H1 (cell line): ENCODE data around the gene BMPR1A. TPM values are rescaled to one million over a fixed set of nuclear protein-coding genes. Genes with fewer than 3 reads are reported as not detected.
A peak's percentile ranks its signal among the peaks of the same experiment; 100 is the strongest.

Source experiments
- CTCF ChIA-PET: fragments of 300-600 bp; sonication (Branson Sonifier 250); formaldehyde crosslinking; loops from one replicate; lab custom pipeline; 2021; ENCODE audit not compliant: partially characterized antibody; lab: Charles Lee
- POLR2A ChIA-PET: fragments of 300-600 bp; sonication (Branson Sonifier 250); formaldehyde crosslinking; loops from one replicate; lab custom pipeline; 2021; ENCODE audit warnings: inconsistent platforms; ENCODE audit not compliant: partially characterized antibody; lab: Charles Lee
- DNase-seq, 2 experiments: peaks; one replicate each; pipeline versions ENCODE4 v3.0.0 to v3.0.0-alpha.2; 2010 to 2022; ENCODE audit warnings: low spot score in 2 of 2, low read depth in 1 of 2, mixed read lengths in 1 of 2
- FAIRE-seq: peaks from 2 replicates; lab custom pipeline; 2011; peaks lifted over from hg19 to GRCh38; lab: Jason Lieb, UNC
- H2AFZ ChIP-seq: 2 replicates; pipeline ENCODE4 v1.8.1; 2012; ENCODE audit warnings: low read length, inconsistent platforms
- H2AK5ac ChIP-seq: 2 replicates; pipeline ENCODE4 v1.6.1; 2013; ENCODE audit warnings: low read depth, low read length
- H2BK120ac ChIP-seq: replicated peaks from 2 replicates; pipeline ENCODE3; 2013; ENCODE audit warnings: low read depth, low read length, inconsistent platforms
- H2BK12ac ChIP-seq: 2 replicates; pipeline ENCODE4 v1.6.1; 2013; ENCODE audit warnings: low read depth, low read length
- H2BK15ac ChIP-seq: 2 replicates; pipeline ENCODE4 v1.6.1; 2013; ENCODE audit warnings: low read length
- H2BK20ac ChIP-seq: 2 replicates; pipeline ENCODE4 v1.6.1; 2013; ENCODE audit warnings: low read length
- H2BK5ac ChIP-seq: 2 replicates; pipeline ENCODE4 v1.6.1; 2013; ENCODE audit warnings: low read depth, low read length
- H3K14ac ChIP-seq: 2 replicates; pipeline ENCODE4 v1.6.1; 2013; ENCODE audit warnings: inconsistent platforms; ENCODE audit not compliant: insufficient read length
- H3K18ac ChIP-seq: 2 replicates; pipeline ENCODE4 v1.6.1; 2013; ENCODE audit warnings: low read length; ENCODE audit errors: extremely low read depth
- H3K23ac ChIP-seq: 2 replicates; pipeline ENCODE4 v1.6.1; 2013; ENCODE audit warnings: inconsistent platforms; ENCODE audit not compliant: insufficient read length
- H3K23me2 ChIP-seq: 2 replicates; pipeline ENCODE4 v1.6.1; 2013; ENCODE audit warnings: low read depth, low read length
- H3K27ac ChIP-seq: 2 replicates; pipeline ENCODE4 v1.6.1; 2011; ENCODE audit warnings: low read depth, low read length, inconsistent platforms
- H3K27me3 ChIP-seq, 4 experiments: replicated peaks in 1 of 4; 1 replicate in 1 of 4; 2 replicates in 3 of 4; pipeline versions ENCODE4 v1.6.1 to v1.8.1; 2011 to 2013; ENCODE audit warnings: low read length in 3 of 4, mild to moderate bottlenecking in 3 of 4, inconsistent platforms in 2 of 4, mixed read lengths in 2 of 4, moderate library complexity in 1 of 4; ENCODE audit not compliant: control insufficient read depth in 3 of 4, insufficient read depth in 3 of 4; ENCODE audit errors: extremely low read depth in 1 of 4
- H3K36me3 ChIP-seq, 4 experiments: 2 replicates each; pipeline versions ENCODE4 v1.6.1 to v1.8.1; 2011 to 2013; ENCODE audit warnings: mild to moderate bottlenecking in 4 of 4, low read length in 3 of 4, moderate library complexity in 2 of 4, control low read depth in 1 of 4, inconsistent platforms in 1 of 4; ENCODE audit not compliant: insufficient read depth in 4 of 4, control insufficient read depth in 2 of 4
- H3K4ac ChIP-seq: replicated peaks from 2 replicates; pipeline ENCODE3; 2013; ENCODE audit warnings: low read length, low read depth, mixed read lengths, inconsistent platforms; ENCODE audit not compliant: insufficient read length
- H3K4me1 ChIP-seq, 4 experiments: replicated peaks in 1 of 4; 1 replicate in 1 of 4; 2 replicates in 3 of 4; pipeline versions ENCODE4 v1.6.1 to v1.8.1; 2011 to 2013; ENCODE audit warnings: low read length in 3 of 4, inconsistent platforms in 2 of 4, mixed read lengths in 1 of 4; ENCODE audit not compliant: insufficient read depth in 4 of 4, control insufficient read depth in 3 of 4
- H3K4me2 ChIP-seq, 2 experiments: 2 replicates each; pipeline versions ENCODE4 v1.6.1 to v1.8.1; 2011 to 2013; ENCODE audit warnings: low read depth in 2 of 2, low read length in 2 of 2, control low read depth in 1 of 2, inconsistent platforms in 1 of 2, mild to moderate bottlenecking in 1 of 2; ENCODE audit not compliant: insufficient read depth in 1 of 2
- H3K4me3 ChIP-seq, 4 experiments: fragments of 200-600, 300-600 bp in 1 of 4; sonication (generic), shearing (Covaris generic), sonication (Bioruptor Twin) in 1 of 4; 2 replicates each; pipeline versions ENCODE4 v1.5.1 to v1.8.1; 2011 to 2016; ENCODE audit warnings: low read length in 4 of 4, low read depth in 3 of 4, control low read depth in 2 of 4, inconsistent platforms in 2 of 4, mild to moderate bottlenecking in 2 of 4, mixed read lengths in 1 of 4, moderate library complexity in 1 of 4; ENCODE audit not compliant: insufficient read depth in 2 of 4; ENCODE audit errors: extremely low read depth in 1 of 4
- H3K56ac ChIP-seq: replicated peaks from 2 replicates; pipeline ENCODE3; 2013; ENCODE audit warnings: low read depth, mild to moderate bottlenecking, mixed read lengths, low read length, inconsistent platforms; ENCODE audit not compliant: insufficient read length
- H3K79me1 ChIP-seq: 2 replicates; pipeline ENCODE4 v1.6.1; 2013; ENCODE audit warnings: low read depth, low read length, control low read depth
- H3K79me2 ChIP-seq, 2 experiments: 2 replicates each; pipeline versions ENCODE4 v1.6.1 to v1.8.1; 2012 to 2013; ENCODE audit warnings: low read length in 2 of 2, mild to moderate bottlenecking in 2 of 2, inconsistent platforms in 1 of 2; ENCODE audit not compliant: insufficient read depth in 2 of 2, control insufficient read depth in 1 of 2
- H3K9ac ChIP-seq, 4 experiments: replicated peaks in 1 of 4; 1 replicate in 1 of 4; 2 replicates in 3 of 4; pipeline versions ENCODE4 v1.6.1 to v1.8.1; 2011 to 2013; ENCODE audit warnings: low read depth in 3 of 4, low read length in 3 of 4, control low read depth in 2 of 4, mild to moderate bottlenecking in 2 of 4, moderate library complexity in 2 of 4, inconsistent platforms in 1 of 4; ENCODE audit errors: extremely low read depth in 1 of 4
- H3K9me3 ChIP-seq, 2 experiments: 2 replicates each; pipeline versions ENCODE4 v1.6.1 to v1.8.1; 2012 to 2013; ENCODE audit warnings: mild to moderate bottlenecking in 2 of 2, moderate library complexity in 2 of 2, control low read depth in 1 of 2, inconsistent platforms in 1 of 2, low read depth in 1 of 2, low read length in 1 of 2, mixed read lengths in 1 of 2; ENCODE audit not compliant: insufficient read depth in 2 of 2
- H4K20me1 ChIP-seq, 2 experiments: replicated peaks in 1 of 2; 2 replicates each; pipeline versions ENCODE3 to v1.8.1; 2011 to 2013; ENCODE audit warnings: inconsistent platforms in 2 of 2, low read length in 2 of 2, mild to moderate bottlenecking in 1 of 2; ENCODE audit not compliant: insufficient read depth in 2 of 2, control insufficient read depth in 1 of 2
- H4K5ac ChIP-seq: 2 replicates; pipeline ENCODE4 v1.6.1; 2013; ENCODE audit warnings: low read length, low read depth, mixed read lengths, inconsistent platforms; ENCODE audit not compliant: insufficient read length
- H4K8ac ChIP-seq: 2 replicates; pipeline ENCODE4 v1.8.0; 2013; ENCODE audit warnings: mild to moderate bottlenecking, moderate library complexity, low read length, inconsistent platforms; ENCODE audit not compliant: insufficient read depth; ENCODE audit errors: extremely low read depth
- H4K91ac ChIP-seq: replicated peaks from 2 replicates; pipeline ENCODE3; 2013; ENCODE audit warnings: low read length, mixed read lengths, inconsistent platforms; ENCODE audit not compliant: insufficient read length
- CHD2 ChIP-seq: IDR thresholded peaks from 2 replicates; pipeline ENCODE4 v1.6.1; 2012; ENCODE audit warnings: low read length, improper control_type of control experiment
- EGR1 ChIP-seq: IDR thresholded peaks from 2 replicates; pipeline ENCODE4 v1.6.1; 2011; ENCODE audit warnings: low read depth, low read length, borderline replicate concordance
- EZH2 ChIP-seq: fragments of 200-600 bp; sonication (generic); IDR thresholded peaks from 2 replicates; pipeline ENCODE4 v1.7.1; 2012; ENCODE audit warnings: low read depth, mild to moderate bottlenecking, moderate library complexity, low read length, inconsistent platforms; ENCODE audit not compliant: severe bottlenecking
- KDM1A ChIP-seq: fragments of 200-600, 300-600 bp; sonication (generic); IDR thresholded peaks from 2 replicates; pipeline ENCODE4 v1.7.1; 2016; ENCODE audit warnings: mild to moderate bottlenecking, low read length, borderline replicate concordance
- KDM5A ChIP-seq: fragments of 200-600 bp; IDR thresholded peaks from 2 replicates; pipeline ENCODE4 v1.7.1; 2012; ENCODE audit warnings: mild to moderate bottlenecking, low read length, inconsistent platforms, mixed read lengths
- RAD21 ChIP-seq, 2 experiments: IDR thresholded peaks in 1 of 2; conservative IDR thresholded peaks in 1 of 2; 2 replicates each; pipeline ENCODE4 v1.6.1; 2011; ENCODE audit warnings: low read depth in 2 of 2, low read length in 2 of 2, improper control_type of control experiment in 1 of 2, inconsistent platforms in 1 of 2, mild to moderate bottlenecking in 1 of 2, moderate library complexity in 1 of 2
- SIN3A ChIP-seq, 2 experiments: IDR thresholded peaks in 1 of 2; conservative IDR thresholded peaks in 1 of 2; 2 replicates each; pipeline ENCODE4 v1.6.1; 2011 to 2012; ENCODE audit warnings: low read length in 2 of 2, improper control_type of control experiment in 1 of 2, low read depth in 1 of 2, mild to moderate bottlenecking in 1 of 2
- SP1 ChIP-seq: IDR thresholded peaks from 2 replicates; pipeline ENCODE4 v1.6.1; 2011; ENCODE audit warnings: low read depth, low read length
- SRF ChIP-seq: IDR thresholded peaks from 2 replicates; pipeline ENCODE4 v1.6.1; 2011; ENCODE audit warnings: mild to moderate bottlenecking, low read depth, low read length, moderate library complexity
- TAF1 ChIP-seq: IDR thresholded peaks from 2 replicates; pipeline ENCODE4 v1.6.1; 2011; ENCODE audit warnings: mild to moderate bottlenecking, low read depth, low read length
- ZNF274 ChIP-seq: IDR thresholded peaks from 2 replicates; pipeline ENCODE4 v1.7.0; 2012; ENCODE audit warnings: low read length, borderline replicate concordance; ENCODE audit errors: extremely low read depth
- WGBS, 2 experiments: shearing (Covaris generic) in 1 of 2; methylation state at CpG; one replicate each; pipeline versions ENCODE4 v1.1.6 to v1.1.7; 2013 to 2015; ENCODE audit warnings: low lambda C conversion rate in 2 of 2, mixed read lengths in 2 of 2, inconsistent platforms in 1 of 2, low coverage in 1 of 2, missing lambda C conversion rate in 1 of 2; ENCODE audit not compliant: insufficient replicate concordance in 2 of 2, insufficient coverage in 1 of 2, insufficient read length in 1 of 2; ENCODE audit errors: extremely low coverage in 1 of 2, missing lambda C conversion rate in 1 of 2; 5-methylcytosine and 5-hydroxymethylcytosine counted together
- polyA plus RNA-seq, 7 experiments: library from polyadenylated mRNA; depleted of rRNA in 3 of 7; stranded (reverse) in 5 of 7; unstranded in 2 of 7; fragments of >200 nt in 5 of 7; fragments of 200-250 nt in 2 of 7; gene quantifications; 1 replicate in 5 of 7; 2 replicates in 1 of 7; 4 replicates in 1 of 7; pipeline versions ENCODE4 v1.2.1 to v1.2.3, GENCODE V29; 2011 to 2013; ENCODE audit warnings: missing spikeins in 2 of 7, mixed read lengths in 2 of 7
- total RNA-seq: library from RNA; stranded (reverse); fragmentation: NEBNext Ultra II Directional; extraction: Animal tissue kit (Norgen Biotek cat#: 25700); gene quantifications from 2 replicates; pipeline ENCODE4 v1.2.1, GENCODE V29; 2021

BMPR1A gene
- total and polyA plus RNA-seq, 2 of the 8 experiments (the other 6 are each of a cell fraction or from before 2014, with no cell fraction given): 34.4 to 129 TPM

GRCh38 chr10:86871563-86872183 is 115.3 kb downstream of the BMPR1A start:
- ChIA-PET POLR2A (interaction anchor here (0.6 to 1.4 kb wide), 6 partner anchors 12 to 221 kb away, joined by 3 read pairs; no protein-coding TSS in a partner anchor), CTCF (interaction anchor here (1.1 to 1.3 kb wide), 2 partner anchors 8 to 114 kb away, joined by 3 to 5 read pairs; no protein-coding TSS in a partner anchor)
- no peak overlapping the region for H2BK15ac ChIP-seq
- H3K27ac ChIP-seq: 0 out of 2 replicates have a peak overlapping the region, but pooled peaks have one; percentile 1
- H3K36me3 ChIP-seq: peaks cover 0 to 10% (median 2%) of the 10 kb centered on the region in 4 experiments; a peak in 2 of 8 replicates
- H2AFZ ChIP-seq: no peak overlapping the region
- H3K79me1 ChIP-seq: no peaks in the 10 kb centered on the region; the same call in 1 of the 2 replicates
- no peak overlapping the region for H4K5ac ChIP-seq
- H2BK5ac ChIP-seq: peak overlapping the region; percentile 73
- no peak for DNase-seq
- no peak overlapping the region for H3K56ac ChIP-seq
- peak overlapping the region; percentile 1 to 27; a peak in 1 of 4 replicates for H3K4me2 ChIP-seq
- no peak overlapping the region for H2BK120ac ChIP-seq
- no peak overlapping the region for H2BK20ac ChIP-seq
- H3K4me1 ChIP-seq: peaks cover 0 to 21% (median 18%) of the 10 kb centered on the region in 4 experiments; a peak in 5 of 7 replicates
- no peak overlapping the region for H3K14ac ChIP-seq
- peaks cover 0 to 1% of the 10 kb centered on the region in 2 experiments for H4K20me1 ChIP-seq
- peak; percentile 92 for FAIRE-seq
- peak overlapping the region; percentile 82 for H2BK12ac ChIP-seq
- no peak overlapping the region for H4K91ac ChIP-seq
- no peak overlapping the region for H3K4ac ChIP-seq
- H3K23ac ChIP-seq: no peak overlapping the region
- H3K4me3 ChIP-seq: no peak overlapping the region
- peaks cover 0 to 63% of the 10 kb centered on the region in 2 experiments; a peak in 2 of 4 replicates for H3K79me2 ChIP-seq
- 82% methylated on average over 5 of the region's 5 CpGs; no CpG with 5 or more reads in 1 of the 2 experiments for WGBS, 2 experiments
- no peak overlapping the region for H2AK5ac ChIP-seq
- no peaks in the 10 kb centered on the region; the same call in 1 of the 2 replicates for H3K23me2 ChIP-seq
- no peak overlapping the region for H3K9ac ChIP-seq
- no peak overlapping the region for H3K18ac ChIP-seq
- no peak overlapping the region for H4K8ac ChIP-seq
- no peaks in the 10 kb centered on the region for H3K27me3 ChIP-seq
- H3K9me3 ChIP-seq: no peaks in the 10 kb centered on the region
- TF ChIP-seq SRF (no peak), CHD2 (0 out of 2 replicates have a peak, but pooled peaks have one; percentile 29), KDM5A (no peak), ZNF274 (no peak), KDM1A (peak; percentile 64; the same call in 1 of the 2 replicates), TAF1 (no peak), SP1 (peak; percentile 75), EGR1 (no peak), RAD21 (IDR thresholded peaks at IDR 0.05 in 1 of 2, conservative IDR thresholded peaks at IDR 0.05 in 1 of 2; ENCODE audit: low read depth in 2 of 2, low read length in 2 of 2) (no peak), EZH2 (no peak), SIN3A (conservative IDR thresholded peaks at IDR 0.05 in 1 of 2, IDR thresholded peaks at IDR 0.05 in 1 of 2; ENCODE audit: low read depth in 1 of 2, low read length in 2 of 2) (0 out of 4 replicates have a peak, but pooled peaks of 1 of the 2 experiments have one; percentile 31)
